K562 (cell line): Measurements from ENCODE around the gene PJA1. TPM values are rescaled to one million over a fixed set of nuclear protein-coding genes. Genes with fewer than 3 reads are reported as not detected.

Experiments
- ATAC-seq: fragments of 200-7000 bp; cut with Tn5 transposase; 3 replicates; pipeline ENCODE4 v1.9.1; 2020; ENCODE audit warnings: moderate library complexity
- Bru-seq: library from RNA; stranded (reverse); fragments of 400-500 nt; gene quantifications from one replicate; lab custom pipeline; 2021; lab: Mats Ljungman, UMichigan
- BruChase-seq, 2 experiments: library from RNA; stranded (reverse); fragments of 400-500 nt; gene quantifications; one replicate each; lab custom pipeline; 2021; lab: Mats Ljungman, UMichigan
- BruUV-seq: library from RNA; stranded (reverse); fragments of 400-500 nt; replicated peaks from 2 replicates; lab custom pipeline; 2021; lab: Mats Ljungman, UMichigan
- CTCF ChIA-PET: fragments of 300-600 bp; formaldehyde crosslinking; extraction: SDS; loops from one replicate; lab custom pipeline; 2021; ENCODE audit warnings: low intra/inter-chr PET ratio; lab: Yijun Ruan, JAX
- POLR2A ChIA-PET: fragments of 300-600, 350-650 bp; sonication (Branson Sonifier 250); formaldehyde crosslinking; extraction: SDS; loops from one replicate; lab custom pipeline; 2021; ENCODE audit warnings: antibody characterized with exemption, inconsistent platforms; lab: Yijun Ruan, JAX
- DNase-seq, 4 experiments: peaks; one replicate each; pipeline versions ENCODE4 v3.0.0 to v3.0.0-alpha.2; 2011 to 2018; ENCODE audit warnings: low spot score in 3 of 4, mixed read lengths in 3 of 4; ENCODE audit errors: extremely low read depth in 1 of 4
- FAIRE-seq: peaks from 2 replicates; lab custom pipeline; 2011; peaks lifted over from hg19 to GRCh38; lab: Jason Lieb, UNC
- H2AFZ ChIP-seq: 2 replicates; pipeline ENCODE4 v1.6.0; 2011; ENCODE audit warnings: low read depth, low read length, control low read depth, inconsistent platforms
- H3K27ac ChIP-seq: fragments of 200-600 bp; 3 replicates; pipeline ENCODE4 v1.8.0; 2011; ENCODE audit warnings: low read depth, mild to moderate bottlenecking, control low read depth, inconsistent platforms, low read length, moderate library complexity, mixed read lengths; ENCODE audit errors: extremely low read depth
- H3K27me3 ChIP-seq, 2 experiments: fragments of 300-600 bp in 1 of 2; 2 replicates in 1 of 2; 3 replicates in 1 of 2; pipeline versions ENCODE4 v1.6.0 to v1.8.0; 2011; ENCODE audit warnings: inconsistent platforms in 2 of 2, low read length in 2 of 2, mild to moderate bottlenecking in 1 of 2, mixed read lengths in 1 of 2, moderate library complexity in 1 of 2; ENCODE audit not compliant: control insufficient read depth in 2 of 2, insufficient read depth in 2 of 2
- H3K36me3 ChIP-seq: fragments of 300-600 bp; 3 replicates; pipeline ENCODE4 v1.8.0; 2011; ENCODE audit warnings: mild to moderate bottlenecking, low read length, inconsistent platforms; ENCODE audit not compliant: control insufficient read depth, insufficient read depth
- H3K4me1 ChIP-seq, 2 experiments: fragments of 200-600 bp in 1 of 2; replicated peaks in 1 of 2; 2 replicates in 1 of 2; 3 replicates in 1 of 2; pipeline versions ENCODE4 v1.5.1 to v1.8.0; 2011; ENCODE audit warnings: inconsistent platforms in 2 of 2, low read length in 2 of 2, mild to moderate bottlenecking in 1 of 2, mixed read lengths in 1 of 2, moderate library complexity in 1 of 2; ENCODE audit not compliant: control insufficient read depth in 2 of 2, insufficient read depth in 2 of 2
- H3K4me2 ChIP-seq: 2 replicates; pipeline ENCODE4 v1.6.1; 2011; ENCODE audit warnings: low read length, control low read depth, inconsistent platforms, mixed read lengths; ENCODE audit not compliant: insufficient read depth
- H3K4me3 ChIP-seq: fragments of 200-600 bp; sonication (generic), shearing (Covaris generic); 2 replicates; pipeline ENCODE4 v1.5.1; 2016; ENCODE audit warnings: control low read depth, inconsistent platforms
- H3K79me2 ChIP-seq: fragments of 200-600 bp; 3 replicates; pipeline ENCODE4 v1.8.0; 2011; ENCODE audit warnings: low read length, inconsistent platforms; ENCODE audit not compliant: control insufficient read depth, insufficient read depth
- H3K9ac ChIP-seq, 2 experiments: 2 replicates each; pipeline versions ENCODE4 v1.6.0 to v1.6.1; 2011; ENCODE audit warnings: low read depth in 2 of 2, low read length in 2 of 2, control low read depth in 1 of 2, inconsistent platforms in 1 of 2, mild to moderate bottlenecking in 1 of 2, mixed read lengths in 1 of 2; ENCODE audit not compliant: insufficient read depth in 1 of 2
- H3K9me1 ChIP-seq: one replicate; pipeline ENCODE4 v1.6.0; 2011; ENCODE audit warnings: inconsistent platforms, mild to moderate bottlenecking, low read length, moderate library complexity; ENCODE audit not compliant: control insufficient read depth, insufficient read depth
- H3K9me3 ChIP-seq: replicated peaks from 2 replicates; pipeline ENCODE4 v1.5.1; 2011; ENCODE audit warnings: low read depth, low read length, inconsistent platforms; ENCODE audit not compliant: control insufficient read depth, insufficient read depth
- H4K20me1 ChIP-seq: replicated peaks from 2 replicates; pipeline ENCODE4 v1.6.1; 2011; ENCODE audit warnings: low read length, inconsistent platforms, mixed read lengths; ENCODE audit not compliant: control insufficient read depth, insufficient read depth
- BHLHE40 ChIP-seq: IDR thresholded peaks from 2 replicates; pipeline ENCODE4 v1.6.1; 2011; ENCODE audit warnings: low read length, improper control_type of control experiment
- BRCA1 ChIP-seq, 2 experiments: fragments of 450-650 bp in 1 of 2; sonication (generic) in 1 of 2; formaldehyde crosslinking in 1 of 2; IDR thresholded peaks; 2 replicates each; pipeline versions ENCODE4 v1.5.0 to v1.6.1; 2017 to 2020; ENCODE audit warnings: mild to moderate bottlenecking in 1 of 2, missing genetic modification reagents in 1 of 2
- CEBPG ChIP-seq, 3 experiments: fragments of 200-800 bp in 1 of 3; sonication (Bioruptor generic) in 1 of 3; sonication (generic) in 1 of 3; formaldehyde crosslinking in 1 of 3; IDR thresholded peaks in 2 of 3; conservative IDR thresholded peaks in 1 of 3; 2 replicates each; pipeline versions ENCODE4 v1.6.1 to v1.8.0; 2016 to 2022; ENCODE audit warnings: missing compliant biosample characterization in 2 of 3, missing genetic modification characterization in 2 of 3, mild to moderate bottlenecking in 1 of 3, missing genetic modification reagents in 1 of 3
- GABPA ChIP-seq: fragments of 200-800 bp; sonication (Bioruptor generic); conservative IDR thresholded peaks from 2 replicates; pipeline ENCODE4 v1.6.1; 2016; ENCODE audit warnings: low read depth, missing genetic modification characterization, missing compliant biosample characterization
- GATAD2A ChIP-seq: fragments of 450-650 bp; IDR thresholded peaks from 2 replicates; pipeline ENCODE4 v1.6.1; 2017
- POLR2G ChIP-seq: fragments of 200-400 bp; formaldehyde crosslinking; IDR thresholded peaks from 2 replicates; pipeline ENCODE4 v1.6.1; 2017; ENCODE audit warnings: low read depth, mild to moderate bottlenecking, antibody characterized with exemption, low read length, moderate library complexity
- STAT5B ChIP-seq: fragments of 250-450 bp; sonication (Bioruptor Pico); IDR thresholded peaks from 2 replicates; pipeline ENCODE4 v1.8.0; 2021; ENCODE audit warnings: mild to moderate bottlenecking, inconsistent platforms
- SUPT5H ChIP-seq: fragments of 450-650 bp; IDR thresholded peaks from 2 replicates; pipeline ENCODE4 v1.6.1; 2016
- ZNF780A ChIP-seq: fragments of 250-450 bp; sonication (Bioruptor Pico); IDR thresholded peaks from 2 replicates; pipeline ENCODE4 v1.5.0; 2021; ENCODE audit warnings: mild to moderate bottlenecking
- WGBS: fragments of 100-300 bp; shearing (Covaris generic); methylation state at CpG from one replicate; pipeline ENCODE4 v1.1.6; 2016; ENCODE audit warnings: low coverage, mixed read lengths; ENCODE audit not compliant: insufficient coverage; ENCODE audit errors: missing lambda C conversion rate; 5-methylcytosine and 5-hydroxymethylcytosine counted together
- in situ Hi-C: fragments of 300-500 bp; cut with MboI; formaldehyde crosslinking; loops from 4 replicates; pipeline ENCODE4 v1.15.0; 2018; ENCODE audit warnings: inconsistent platforms, mixed read lengths
- intact Hi-C: fragments of 100-400 bp; cut with micrococcal nuclease; formaldehyde crosslinking; loops from 2 replicates; pipeline ENCODE4 v1.14.2; 2022
- long read RNA-seq, 3 experiments: library from polyadenylated mRNA in 2 of 3; library from RNA in 1 of 3; unstranded in 2 of 3; stranded (forward) in 1 of 3; transcript quantifications; one replicate each; pipeline ENCODE4 v2.0.0, GENCODE V29; 2019 to 2022
- polyA minus RNA-seq, 3 experiments: library from RNA; depleted of rRNA, polyadenylated mRNA; stranded (reverse); fragments of >200 nt; gene quantifications; 2 replicates each; pipeline ENCODE4 v1.2.3, GENCODE V29; 2011
- polyA plus RNA-seq, 8 experiments: library from polyadenylated mRNA; depleted of rRNA in 4 of 8; stranded (reverse) in 5 of 8; unstranded in 3 of 8; fragments of >200 nt; fragmentation: Nextera tagmentation in 2 of 8; fragmentation: Illumina TruSeq in 1 of 8; extraction: Ambion mirVana in 2 of 8; extraction: Trizol in 1 of 8; gene quantifications; 2 replicates each; pipeline versions ENCODE4 v1.2.1 to v1.2.3, GENCODE V29; 2011 to 2014; ENCODE audit warnings: inconsistent platforms in 1 of 8, missing spikeins in 1 of 8
- total RNA-seq, 7 experiments: library from RNA; depleted of rRNA in 6 of 7; stranded (reverse); fragments of >200 nt in 6 of 7; fragmentation: Illumina TruSeq in 2 of 7; extraction: Trizol in 2 of 7; gene quantifications; 2 replicates each; pipeline versions ENCODE4 v1.2.1 to v1.2.3, GENCODE V29; 2011 to 2021; ENCODE audit warnings: low replicate concordance in 1 of 7
- TF ChIP-seq, protein P1 (sequence below), 2 experiments: IDR thresholded peaks; 2 replicates each; pipeline ENCODE4 v1.6.1; 2011; ENCODE audit warnings: borderline replicate concordance in 1 of 2, control low read depth in 1 of 2, low read depth in 1 of 2, low read length in 1 of 2, mild to moderate bottlenecking in 1 of 2, mixed read lengths in 1 of 2, moderate library complexity in 1 of 2; ENCODE audit not compliant: insufficient read depth in 1 of 2, insufficient read length in 1 of 2, poor library complexity in 1 of 2, severe bottlenecking in 1 of 2; ENCODE audit errors: extremely low read depth in 1 of 2
- TF ChIP-seq, protein P2 (sequence below): sonication (generic); formaldehyde crosslinking; IDR thresholded peaks from 2 replicates; pipeline ENCODE4 v1.8.0; 2022; ENCODE audit warnings: missing genetic modification reagents, mild to moderate bottlenecking, moderate library complexity, borderline replicate concordance

The PJA1 gene, protein sequence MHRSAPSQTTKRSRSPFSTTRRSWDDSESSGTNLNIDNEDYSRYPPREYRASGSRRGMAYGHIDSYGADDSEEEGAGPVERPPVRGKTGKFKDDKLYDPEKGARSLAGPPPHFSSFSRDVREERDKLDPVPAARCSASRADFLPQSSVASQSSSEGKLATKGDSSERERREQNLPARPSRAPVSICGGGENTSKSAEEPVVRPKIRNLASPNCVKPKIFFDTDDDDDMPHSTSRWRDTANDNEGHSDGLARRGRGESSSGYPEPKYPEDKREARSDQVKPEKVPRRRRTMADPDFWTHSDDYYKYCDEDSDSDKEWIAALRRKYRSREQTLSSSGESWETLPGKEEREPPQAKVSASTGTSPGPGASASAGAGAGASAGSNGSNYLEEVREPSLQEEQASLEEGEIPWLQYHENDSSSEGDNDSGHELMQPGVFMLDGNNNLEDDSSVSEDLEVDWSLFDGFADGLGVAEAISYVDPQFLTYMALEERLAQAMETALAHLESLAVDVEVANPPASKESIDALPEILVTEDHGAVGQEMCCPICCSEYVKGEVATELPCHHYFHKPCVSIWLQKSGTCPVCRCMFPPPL
- 1.6 and 4.7 TPM in 2 replicates for total RNA-seq (2011; cell fraction: chromatin; rRNA removed; ENCODE audit: low replicate concordance)
- 0.92 and 1.3 TPM in 2 replicates for total RNA-seq (2011; cell fraction: nucleolus; rRNA removed)
- 2.5 and 2.9 TPM in 2 replicates for total RNA-seq (2011; cell fraction: nucleoplasm; rRNA removed)
- total RNA-seq (2014; rRNA removed) (3.9 and 4.3 TPM in 2 replicates), total RNA-seq (2014; rRNA removed; fragmentation: Illumina TruSeq; extraction: Trizol) (5.7 and 6.0 TPM in 2 replicates), total RNA-seq (2015; rRNA removed; fragmentation: Illumina TruSeq; extraction: Trizol) (4.0 TPM in 2 replicates), total RNA-seq (2021) (4.0 and 4.1 TPM in 2 replicates), polyA plus RNA-seq (2011; rRNA removed) (2.8 and 3.3 TPM in 2 replicates), polyA plus RNA-seq (2014; fragmentation: Illumina TruSeq; extraction: Trizol) (4.7 and 6.0 TPM in 2 replicates), polyA plus RNA-seq (2014; fragmentation: Nextera tagmentation; extraction: Ambion mirVana) (1 to 10 TPM; 1.6 to 1.8 TPM), polyA plus RNA-seq (2014; rRNA removed) (3.2 and 3.6 TPM in 2 replicates), polyA minus RNA-seq (2011; rRNA and poly(A)+ RNA removed) (5.7 and 6.4 TPM in 2 replicates), Bru-seq, nascent RNA (percentile 54 among the genes with signal in this experiment), BruChase-seq, experiment 1, labeled RNA remaining after a 2-hour chase (percentile 51 among the genes with signal in this experiment), BruChase-seq, experiment 2, labeled RNA remaining after a 6-hour chase (percentile 59 among the genes with signal in this experiment)
- 2.9 and 4.0 TPM in 2 replicates for polyA plus RNA-seq (2011; cell fraction: cytosol; rRNA removed)
- polyA plus RNA-seq (2011; cell fraction: nucleus; rRNA removed) = 2.5 TPM in 2 replicates
- 5.0 and 6.4 TPM in 2 replicates for polyA plus RNA-seq (2012)
- polyA minus RNA-seq (2011; cell fraction: cytosol; rRNA and poly(A)+ RNA removed) = 1.8 and 2.1 TPM in 2 replicates
- polyA minus RNA-seq (2011; cell fraction: nucleus; rRNA and poly(A)+ RNA removed) = 0.81 and 0.89 TPM in 2 replicates
- long read RNA-seq, experiment 1, transcript PJA1-206 (2 exons, 887 nt) = minor isoform, 7 of 32 reads
- long read RNA-seq, experiment 1, transcript PJA1-202 (2 exons, 2,672 nt) = major isoform, 18 of 32 reads
- long read RNA-seq, experiment 1, partial matches to known transcripts = 0 of 32 reads
- long read RNA-seq, experiment 1, other reads (novel, unspliced or antisense) = 0 of 32 reads
- long read RNA-seq, experiment 2, partial matches to known transcripts = 0 of 1 reads
- long read RNA-seq, experiment 2, other reads (novel, unspliced or antisense) = 0 of 1 reads
- long read RNA-seq, experiment 3, partial matches to known transcripts = 0 of 5 reads
- long read RNA-seq, experiment 3, other reads (novel, unspliced or antisense) = 1 of 5 reads

DNA sequence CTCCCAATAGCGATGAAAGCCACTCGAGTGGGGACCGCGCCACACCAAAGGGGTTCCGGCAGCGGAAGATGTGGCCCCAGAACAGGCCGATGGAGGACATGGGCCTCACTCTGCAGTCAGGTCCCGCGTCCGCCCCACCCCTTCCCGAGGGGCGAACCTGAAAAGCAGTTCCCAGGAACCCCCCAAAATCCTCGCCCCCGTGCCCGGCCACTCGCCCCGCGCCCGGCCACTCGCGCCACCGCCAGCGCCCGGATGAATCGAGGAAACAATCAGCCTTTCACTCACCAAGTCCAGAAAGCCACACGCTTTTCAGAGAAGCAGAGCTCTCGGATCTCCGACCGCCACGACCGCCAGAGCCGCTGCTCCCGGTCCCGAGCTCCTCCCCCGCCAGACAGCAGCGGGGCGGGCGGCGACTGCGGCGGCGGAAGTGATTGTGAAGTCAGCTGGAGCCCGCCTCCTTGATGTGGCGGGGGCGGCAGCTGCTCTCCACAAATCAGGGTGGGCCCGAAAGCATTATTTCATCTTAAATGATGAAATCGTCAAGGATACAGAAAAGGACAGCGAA, at the start of gene PJA1:
PJA1 (minus strand) TSS at position 367 of the 565 bp plus-strand sequence. CDS start 2,380 bp downstream, outside the sequence.
- in situ Hi-C loops = no loop called here
- H3K9ac ChIP-seq = peak within 1 kb of the TSS; percentile 53 to 86; a peak in 3 of 4 replicates
- FAIRE-seq (no peak), ATAC-seq (peak; percentile 97), DNase-seq (peak; percentile 46 to 62 (median 52))
- CTCF ChIA-PET = no interaction called here
- no peaks in the 10 kb centered on the region for H4K20me1 ChIP-seq
- H3K9me3 ChIP-seq = no peaks in the 10 kb centered on the region
- peak within 1 kb of the TSS; percentile 71 for H3K4me2 ChIP-seq
- H3K9me1 ChIP-seq = no peaks in the 10 kb centered on the region
- WGBS = 16% methylated on average over 19 of the region's 48 CpGs
- POLR2A ChIA-PET = interaction anchor here (0.6 to 0.7 kb wide), 3 partner anchors 46 to 223 kb away, joined by 3 to 4 read pairs (median 3); no protein-coding TSS in a partner anchor
- BruUV-seq = TSS peak; percentile 61
- H3K4me3 ChIP-seq = peak within 1 kb of the TSS; percentile 52
- H2AFZ ChIP-seq = peak within 1 kb of the TSS; percentile 72
- H3K4me1 ChIP-seq = peaks cover 0 to 8% of the 10 kb centered on the region in 2 experiments; a peak in 2 of 5 replicates
- no peaks in the 10 kb centered on the region; the same call in 2 of the 3 replicates for H3K36me3 ChIP-seq
- no peak within 1 kb of the TSS for H3K27ac ChIP-seq
- no peaks in the 10 kb centered on the region for H3K79me2 ChIP-seq
- H3K27me3 ChIP-seq = peaks cover 0 to 10% of the 10 kb centered on the region in 2 experiments; a peak in 1 of 5 replicates
- intact Hi-C loops = no loop called here
- TF ChIP-seq GABPA (peak; percentile 68), SUPT5H (0 out of 2 replicates have a peak, but pooled peaks have one; percentile 38), CEBPG (CRISPR knock-in tag; IDR thresholded peaks at IDR 0.05) (no peak), CEBPG (tag; conservative IDR thresholded peaks at IDR 0.05 in 1 of 2, IDR thresholded peaks at IDR 0.05 in 1 of 2) (0 out of 4 replicates have a peak, but pooled peaks of 1 of the 2 experiments have one; percentile 22), ZNF780A (no peak), POLR2G (peak; percentile 69), BRCA1 (IDR thresholded peaks at IDR 0.05) (no peak), BRCA1 (CRISPR knock-in tag; IDR thresholded peaks at IDR 0.05) (no peak), BHLHE40 (no peak), STAT5B (no peak), GATAD2A (no peak)
- TF ChIP-seq, protein P1, sequence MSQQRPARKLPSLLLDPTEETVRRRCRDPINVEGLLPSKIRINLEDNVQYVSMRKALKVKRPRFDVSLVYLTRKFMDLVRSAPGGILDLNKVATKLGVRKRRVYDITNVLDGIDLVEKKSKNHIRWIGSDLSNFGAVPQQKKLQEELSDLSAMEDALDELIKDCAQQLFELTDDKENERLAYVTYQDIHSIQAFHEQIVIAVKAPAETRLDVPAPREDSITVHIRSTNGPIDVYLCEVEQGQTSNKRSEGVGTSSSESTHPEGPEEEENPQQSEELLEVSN (IDR thresholded peaks at IDR 0.05; ENCODE audit: borderline replicate concordance in 1 of 2, extremely low read depth in 1 of 2, insufficient read depth in 1 of 2, insufficient read length in 1 of 2, low read depth in 1 of 2, low read length in 1 of 2, poor library complexity in 1 of 2, severe bottlenecking in 1 of 2) = no peak
- TF ChIP-seq, protein P2, sequence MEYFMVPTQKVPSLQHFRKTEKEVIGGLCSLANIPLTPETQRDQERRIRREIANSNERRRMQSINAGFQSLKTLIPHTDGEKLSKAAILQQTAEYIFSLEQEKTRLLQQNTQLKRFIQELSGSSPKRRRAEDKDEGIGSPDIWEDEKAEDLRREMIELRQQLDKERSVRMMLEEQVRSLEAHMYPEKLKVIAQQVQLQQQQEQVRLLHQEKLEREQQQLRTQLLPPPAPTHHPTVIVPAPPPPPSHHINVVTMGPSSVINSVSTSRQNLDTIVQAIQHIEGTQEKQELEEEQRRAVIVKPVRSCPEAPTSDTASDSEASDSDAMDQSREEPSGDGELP = peak; percentile 93
